ENCODE measurements around the gene SLC23A1.
"Not testable (repeated sequence)": the region's sequence is repeated elsewhere in the genome, so short reads cannot be mapped to it uniquely, and the experiment has no call there.

The SLC23A1 gene

GRCh38 chr5:139414581-139415130 is 31.6 kb upstream of the SLC23A1 start:
- H3K4me3 ChIP-seq: no peak overlapping the region
- peak; percentile 64 for DNase-seq (ENCODE audit: low spot score)

GRCh38 chr5:139413963-139414362 is 30.9 kb upstream of the SLC23A1 start:
- TF ChIP-seq CTCF (IDR thresholded peaks at IDR 0.05): no peak
- Histone ChIP-seq H3K4me3 (no peak overlapping the region), H3K27ac (no peak overlapping the region)
- DNase-seq (ENCODE audit: low spot score): peak; percentile 24

More at GRCh38 chr5:139414581-139415130, 31.6 kb upstream of the SLC23A1 start:
- TF ChIP-seq CTCF (IDR thresholded peaks at IDR 0.05): no peak
- H3K27ac ChIP-seq: peak overlapping the region in 1 of 2 donors; percentile 71

GRCh38 chr5:139413153-139413552 is 30.1 kb upstream of the SLC23A1 start:
- no peak overlapping the region for H3K27ac ChIP-seq
- H3K4me3 ChIP-seq: no peak overlapping the region
- no peak for TF ChIP-seq CTCF (IDR thresholded peaks at IDR 0.05)
- DNase-seq (ENCODE audit: low spot score): peak; percentile 16

GRCh38 chr5:139410993-139411828 is 28.1 kb upstream of the SLC23A1 start:
- H3K4me3 ChIP-seq: no peak overlapping the region
- TF ChIP-seq CTCF (IDR thresholded peaks at IDR 0.05): no peak
- peak overlapping the region; percentile 72 to 78 for H3K27ac ChIP-seq
- no peak for DNase-seq (ENCODE audit: low spot score)

GRCh38 chr5:139410121-139410992 is 27.3 kb upstream of the SLC23A1 start:
- DNase-seq (ENCODE audit: low spot score): no peak
- H3K4me3 ChIP-seq: no peak overlapping the region
- no peak for TF ChIP-seq CTCF (IDR thresholded peaks at IDR 0.05)
- H3K27ac ChIP-seq: peak overlapping the region; percentile 72 to 78

GRCh38 chr5:139409116-139409515 is 26.0 kb upstream of the SLC23A1 start:
- not testable (repeated sequence) for DNase-seq (ENCODE audit: low spot score); H3K4me3 ChIP-seq; H3K27ac ChIP-seq

- DNase-seq (ENCODE audit: low spot score): no peak
- no peak overlapping the region for H3K27ac ChIP-seq
- no peak overlapping the region for H3K4me3 ChIP-seq
- TF ChIP-seq CTCF (IDR thresholded peaks at IDR 0.05): no peak
These were observed 25.1 kb upstream of the SLC23A1 start for GRCh38 chr5:139408191-139408590.

Measured in coronary artery (tissue), 2 donors.